Calu3 (cell line): ENCODE measurements around the gene COQ3. TPM values are rescaled to one million over a fixed set of nuclear protein-coding genes. Genes with fewer than 3 reads are reported as not detected.

Source experiments
- BruUV-seq: library from RNA; stranded (reverse); fragments of 400-500 nt; replicated peaks from 2 replicates; lab custom pipeline; 2021; lab: Mats Ljungman, UMichigan
- CTCF ChIA-PET: fragments of 300-600 bp; sonication (Branson Sonifier 250); formaldehyde crosslinking; loops from one replicate; lab custom pipeline; 2022; ENCODE audit warnings: antibody characterized with exemption; lab: Charles Lee
- DNase-seq: peaks from one replicate; pipeline ENCODE4 v3.0.0; 2022
- H3K27ac Mint-ChIP-seq: one replicate; pipeline ENCODE4 v1.8.0; 2022; ENCODE audit warnings: mixed read lengths; ENCODE audit not compliant: unreplicated experiment
- H3K27me3 Mint-ChIP-seq: one replicate; pipeline ENCODE4 v1.8.0; 2022; ENCODE audit warnings: mixed read lengths; ENCODE audit not compliant: unreplicated experiment
- H3K36me3 Mint-ChIP-seq: one replicate; pipeline ENCODE4 v1.8.0; 2022; ENCODE audit warnings: mild to moderate bottlenecking, moderate library complexity, mixed read lengths; ENCODE audit not compliant: insufficient read depth, unreplicated experiment
- H3K4me1 Mint-ChIP-seq: one replicate; pipeline ENCODE4 v1.8.0; 2022; ENCODE audit warnings: mild to moderate bottlenecking, low read depth, mixed read lengths; ENCODE audit not compliant: unreplicated experiment
- H3K4me3 Mint-ChIP-seq: one replicate; pipeline ENCODE4 v1.8.0; 2022; ENCODE audit warnings: mild to moderate bottlenecking, low read depth, moderate library complexity, mixed read lengths; ENCODE audit not compliant: unreplicated experiment
- H3K9me3 Mint-ChIP-seq: one replicate; pipeline ENCODE4 v1.8.0; 2022; ENCODE audit warnings: low read depth, mixed read lengths; ENCODE audit not compliant: unreplicated experiment
- CTCF ChIP-seq: fragments of 200-600 bp; IDR thresholded peaks from one replicate; pipeline ENCODE4 v1.8.0; 2022; ENCODE audit warnings: antibody characterized with exemption; ENCODE audit not compliant: unreplicated experiment
- intact Hi-C: fragments of 100-400 bp; cut with micrococcal nuclease; formaldehyde crosslinking; loops from one replicate; pipeline ENCODE4 v1.10.0; 2022; ENCODE audit not compliant: unreplicated experiment
- total RNA-seq: library from RNA; stranded (reverse); gene quantifications from 2 replicates; pipeline ENCODE4 v1.2.3, GENCODE V29; 2022

Gene COQ3
- total RNA-seq, 1 experiment from 2014 or later, result 7.6 TPM

GRCh38 chr6:99362678-99363268 is 31.2 kb downstream of the COQ3 start:
- Mint-ChIP-seq H3K36me3 (no peaks in the 10 kb centered on the region), H3K9me3 (no peaks in the 10 kb centered on the region), H3K4me1 (no peaks in the 10 kb centered on the region), H3K27ac (no peak overlapping the region), H3K27me3 (peaks cover 27% of the 10 kb centered on the region), H3K4me3 (no peak overlapping the region)
- CTCF ChIA-PET, result no interaction called here
- intact Hi-C loops, result no loop called here
- TF ChIP-seq CTCF, result no peak
- BruUV-seq, result no TSS peak
- no peak for DNase-seq

GRCh38 chr6:99359800-99360199 is 34.2 kb downstream of the COQ3 start:
- no peak for TF ChIP-seq CTCF
- H3K4me1 Mint-ChIP-seq, result no peaks in the 10 kb centered on the region
- intact Hi-C loops, result no loop called here
- DNase-seq, result no peak
- no peaks in the 10 kb centered on the region for H3K36me3 Mint-ChIP-seq
- H3K9me3 Mint-ChIP-seq, result no peaks in the 10 kb centered on the region
- CTCF ChIA-PET, result no interaction called here
- H3K27me3 Mint-ChIP-seq, result peaks cover 57% of the 10 kb centered on the region
- no peak overlapping the region for H3K4me3 Mint-ChIP-seq
- no TSS peak for BruUV-seq
- no peak overlapping the region for H3K27ac Mint-ChIP-seq

- intact Hi-C loops, result no loop called here
- H3K9me3 Mint-ChIP-seq, result no peaks in the 10 kb centered on the region
- no peak for TF ChIP-seq CTCF
- CTCF ChIA-PET, result no interaction called here
- H3K4me1 Mint-ChIP-seq, result no peaks in the 10 kb centered on the region
- H3K4me3 Mint-ChIP-seq, result no peak overlapping the region
- H3K27ac Mint-ChIP-seq, result no peak overlapping the region
- BruUV-seq, result no TSS peak
- H3K27me3 Mint-ChIP-seq, result peaks cover 70% of the 10 kb centered on the region
- H3K36me3 Mint-ChIP-seq, result no peaks in the 10 kb centered on the region
- DNase-seq, result no peak
Measured at GRCh38 chr6:99356641-99357040, 37.4 kb downstream of the COQ3 start.

GRCh38 chr6:99354983-99355382 is 39.0 kb downstream of the COQ3 start:
- Mint-ChIP-seq H3K9me3 (no peaks in the 10 kb centered on the region), H3K4me3 (no peak overlapping the region), H3K4me1 (peaks cover 11% of the 10 kb centered on the region), H3K27ac (no peak overlapping the region), H3K36me3 (no peaks in the 10 kb centered on the region), H3K27me3 (peaks cover 66% of the 10 kb centered on the region)
- CTCF ChIA-PET, result no interaction called here
- no peak for DNase-seq
- intact Hi-C loops, result no loop called here
- BruUV-seq, result no TSS peak
- TF ChIP-seq CTCF, result no peak
